Epithelial cell of umbilical artery (primary cell): ENCODE results near the gene FAM47B. TPM values are rescaled to one million over a fixed set of nuclear protein-coding genes. Genes with fewer than 3 reads are reported as not detected.

Source experiments
- total RNA-seq: library from RNA; depleted of rRNA; stranded (reverse); fragments of >200 nt; gene quantifications from 2 replicates; pipeline ENCODE4 v1.2.3, GENCODE V29; 2014

FAM47B gene
- not detected in 2 replicates for total RNA-seq

DNA sequence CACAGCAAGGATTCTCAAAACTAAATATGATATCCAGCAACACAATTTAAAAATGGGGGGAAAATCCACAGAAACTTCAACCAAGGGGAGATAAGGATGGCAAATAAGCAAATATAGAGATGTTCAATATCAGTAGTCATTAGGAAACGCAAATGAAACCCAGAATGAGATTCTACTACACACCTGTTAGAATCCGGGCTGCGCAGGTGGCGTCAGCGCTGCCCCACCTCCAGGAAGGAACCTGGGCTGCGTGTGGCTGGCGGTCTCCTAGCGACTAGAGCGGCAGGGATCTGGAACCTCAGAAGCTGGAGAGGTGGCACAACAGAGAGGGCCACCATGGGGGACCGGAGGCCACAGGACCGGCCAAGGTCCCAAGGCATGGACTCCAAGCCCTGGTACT, at the start of gene FAM47B:
Gene FAM47B, plus strand, starts transcription at position 301 of the 400 bp plus-strand sequence. Its CDS starts 36 bp downstream, at position 337.

